HEK293 (cell line): ENCODE measurements around the gene UBE2D2.
A peak's percentile ranks its signal among the peaks of the same experiment; 100 is the strongest.

Experiments used
- CTCF ChIA-PET: fragments of 350-600 bp; formaldehyde crosslinking; extraction: SDS; loops from one replicate; lab custom pipeline; 2021; ENCODE audit warnings: antibody characterized with exemption; lab: Yijun Ruan, JAX
- POLR2A ChIA-PET: fragments of 300-600 bp; formaldehyde crosslinking; extraction: SDS; loops from one replicate; lab custom pipeline; 2020; ENCODE audit warnings: antibody characterized with exemption, inconsistent platforms; lab: Yijun Ruan, JAX
- H3K27ac ChIP-seq: fragments of 200-500 bp; sonication (Bioruptor generic); 2 replicates; pipeline ENCODE4 v1.5.1; 2014; ENCODE audit warnings: low read depth, low read length, control low read depth, inconsistent platforms; ENCODE audit errors: extremely low read depth
- H3K36me3 ChIP-seq, 2 experiments: fragments of 200-500 bp in 1 of 2; sonication (Bioruptor generic) in 1 of 2; 1 replicate in 1 of 2; 2 replicates in 1 of 2; pipeline ENCODE4 v1.5.1; 2014 to 2017; ENCODE audit warnings: inconsistent platforms in 2 of 2, low read length in 2 of 2; ENCODE audit not compliant: control insufficient read depth in 2 of 2, insufficient read depth in 1 of 2
- H3K4me1 ChIP-seq: fragments of 200-500 bp; sonication (Bioruptor generic); 2 replicates; pipeline ENCODE4 v1.5.1; 2014; ENCODE audit warnings: mild to moderate bottlenecking, low read length, inconsistent platforms; ENCODE audit not compliant: control insufficient read depth, insufficient read depth
- H3K4me3 ChIP-seq: 2 replicates; pipeline ENCODE4 v1.5.1; 2011; ENCODE audit warnings: low read depth, mild to moderate bottlenecking, control low read depth, low read length, moderate library complexity
- H3K9me3 ChIP-seq: fragments of 200-500 bp; sonication (Bioruptor generic); 2 replicates; pipeline ENCODE4 v1.5.1; 2014; ENCODE audit warnings: low read depth, low read length, inconsistent platforms; ENCODE audit not compliant: control insufficient read depth, insufficient read depth
- BCL11B ChIP-seq: fragments of 450-650 bp; formaldehyde crosslinking; IDR thresholded peaks from 2 replicates; pipeline ENCODE4 v1.5.1; 2016; ENCODE audit warnings: low read depth, missing biosample characterization, missing genetic modification characterization
- EGR2 ChIP-seq: fragments of 450-650 bp; formaldehyde crosslinking; IDR thresholded peaks from 2 replicates; pipeline ENCODE4 v1.5.1; 2016; ENCODE audit warnings: low read depth, missing biosample characterization, missing genetic modification characterization
- KLF1 ChIP-seq: fragments of 450-650 bp; formaldehyde crosslinking; IDR thresholded peaks from 2 replicates; pipeline ENCODE4 v1.5.1; 2016; ENCODE audit warnings: missing biosample characterization, missing genetic modification characterization
- MZF1 ChIP-seq: fragments of 450-650 bp; formaldehyde crosslinking; IDR thresholded peaks from 2 replicates; pipeline ENCODE4 v1.5.1; 2017; ENCODE audit warnings: missing biosample characterization, missing genetic modification characterization, borderline replicate concordance
- OVOL3 ChIP-seq: fragments of 450-650 bp; formaldehyde crosslinking; IDR thresholded peaks from 2 replicates; pipeline ENCODE4 v1.5.1; 2016; ENCODE audit warnings: missing biosample characterization, missing genetic modification characterization
- SALL2 ChIP-seq: fragments of 450-650 bp; formaldehyde crosslinking; IDR thresholded peaks from 2 replicates; pipeline ENCODE4 v1.5.0; 2017; ENCODE audit warnings: missing biosample characterization, mild to moderate bottlenecking, missing genetic modification characterization, borderline replicate concordance
- ZBTB20 ChIP-seq: fragments of 450-650 bp; formaldehyde crosslinking; IDR thresholded peaks from 2 replicates; pipeline ENCODE4 v1.5.1; 2016; ENCODE audit warnings: missing biosample characterization, missing genetic modification characterization
- ZNF146 ChIP-seq: fragments of 450-650 bp; formaldehyde crosslinking; IDR thresholded peaks from 2 replicates; pipeline ENCODE4 v1.5.1; 2016; ENCODE audit warnings: missing biosample characterization, missing genetic modification characterization
- ZNF350 ChIP-seq: fragments of 450-650 bp; formaldehyde crosslinking; IDR thresholded peaks from 2 replicates; pipeline ENCODE4 v1.5.0; 2017; ENCODE audit warnings: missing biosample characterization, mild to moderate bottlenecking, missing genetic modification characterization
- ZNF48 ChIP-seq: fragments of 450-650 bp; formaldehyde crosslinking; IDR thresholded peaks from 2 replicates; pipeline ENCODE4 v1.5.1; 2016; ENCODE audit warnings: missing biosample characterization, missing genetic modification characterization
- ZNF529 ChIP-seq: fragments of 450-650 bp; formaldehyde crosslinking; IDR thresholded peaks from 2 replicates; pipeline ENCODE4 v1.5.1; 2017; ENCODE audit warnings: missing genetic modification characterization, missing biosample characterization; ENCODE audit not compliant: insufficient replicate concordance
- ZNF571 ChIP-seq: fragments of 450-650 bp; formaldehyde crosslinking; IDR thresholded peaks from 2 replicates; pipeline ENCODE4 v1.5.0; 2017; ENCODE audit warnings: missing biosample characterization, missing genetic modification characterization
- ZNF596 ChIP-seq: fragments of 450-650 bp; IDR thresholded peaks from 2 replicates; pipeline ENCODE4 v1.5.0; 2018; ENCODE audit warnings: missing biosample characterization, mild to moderate bottlenecking, missing genetic modification characterization, moderate library complexity
- ZNF701 ChIP-seq: fragments of 450-650 bp; formaldehyde crosslinking; IDR thresholded peaks from 2 replicates; pipeline ENCODE4 v1.5.1; 2016; ENCODE audit warnings: missing biosample characterization, missing genetic modification characterization
- ZNF777 ChIP-seq: fragments of 450-650 bp; formaldehyde crosslinking; IDR thresholded peaks from 2 replicates; pipeline ENCODE4 v1.5.1; 2017; ENCODE audit warnings: missing biosample characterization, missing genetic modification characterization, borderline replicate concordance
- TF ChIP-seq, protein P1 (sequence below): fragments of 450-650 bp; formaldehyde crosslinking; IDR thresholded peaks from 2 replicates; pipeline ENCODE4 v1.5.1; 2016; ENCODE audit warnings: missing biosample characterization, missing genetic modification characterization
- TF ChIP-seq, protein P2 (sequence below): fragments of 450-650 bp; IDR thresholded peaks from 2 replicates; pipeline ENCODE4 v1.5.1; 2018; ENCODE audit warnings: missing biosample characterization, missing genetic modification characterization
- TF ChIP-seq, protein P3 (sequence below): fragments of 450-650 bp; formaldehyde crosslinking; IDR thresholded peaks from 2 replicates; pipeline ENCODE4 v1.5.1; 2016; ENCODE audit warnings: missing biosample characterization, missing genetic modification characterization

The UBE2D2 gene

GRCh38 chr5:139642891-139643871, 82.0 kb downstream of the UBE2D2 start:
- Histone ChIP-seq H3K27ac (no peak overlapping the region), H3K36me3 (no peaks in the 10 kb centered on the region), H3K4me1 (peaks cover 4% of the 10 kb centered on the region; the same call in 1 of the 2 replicates), H3K4me3 (no peak overlapping the region), H3K9me3 (no peaks in the 10 kb centered on the region)
- CTCF ChIA-PET: interaction anchor here (1.1 to 2.4 kb wide), 3 partner anchors 9 to 120 kb away, joined by 3 to 14 read pairs (median 7); no protein-coding TSS in a partner anchor
- TF ChIP-seq KLF1 (tag by site-specific recombination) (peak; percentile 48; the same call in 1 of the 2 replicates), BCL11B (tag by site-specific recombination) (0 out of 2 replicates have a peak, but pooled peaks have one; percentile 45), EGR2 (tag by site-specific recombination) (peak; percentile 48; the same call in 1 of the 2 replicates), ZNF48 (tag by site-specific recombination) (no peak)
- POLR2A ChIA-PET: no interaction called here

- TF ChIP-seq OVOL3 (tag by site-specific recombination) (no peak), BCL11B (tag by site-specific recombination) (0 out of 2 replicates have a peak, but pooled peaks have one; percentile 23), ZNF350 (tag by site-specific recombination) (no peak), ZNF146 (tag by site-specific recombination) (no peak)
- TF ChIP-seq, protein P1, sequence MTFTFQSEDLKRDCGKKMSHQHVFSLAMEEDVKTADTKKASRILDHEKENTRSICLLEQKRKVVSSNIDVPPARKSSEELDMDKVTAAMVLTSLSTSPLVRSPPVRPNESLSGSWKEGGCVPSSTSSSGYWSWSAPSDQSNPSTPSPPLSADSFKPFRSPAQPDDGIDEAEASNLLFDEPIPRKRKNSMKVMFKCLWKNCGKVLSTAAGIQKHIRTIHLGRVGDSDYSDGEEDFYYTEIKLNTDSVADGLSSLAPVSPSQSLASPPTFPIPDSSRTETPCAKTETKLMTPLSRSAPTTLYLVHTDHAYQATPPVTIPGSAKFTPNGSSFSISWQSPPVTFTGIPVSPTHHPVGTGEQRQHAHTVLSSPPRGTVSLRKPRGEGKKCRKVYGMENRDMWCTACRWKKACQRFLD (tag by site-specific recombination): no peak
- Histone ChIP-seq H3K27ac (no peak overlapping the region), H3K4me1 (peaks cover 4% of the 10 kb centered on the region; the same call in 1 of the 2 replicates), H3K9me3 (no peaks in the 10 kb centered on the region), H3K36me3 (no peaks in the 10 kb centered on the region), H3K4me3 (no peak overlapping the region)
- ChIA-PET POLR2A (no interaction called here), CTCF (interaction anchor here (0.6 to 2.4 kb wide), 4 partner anchors 8 to 473 kb away, joined by 3 to 14 read pairs (median 7); no protein-coding TSS in a partner anchor)
Observed at GRCh38 chr5:139644001-139644456, 82.9 kb downstream of the UBE2D2 start.

DNA sequence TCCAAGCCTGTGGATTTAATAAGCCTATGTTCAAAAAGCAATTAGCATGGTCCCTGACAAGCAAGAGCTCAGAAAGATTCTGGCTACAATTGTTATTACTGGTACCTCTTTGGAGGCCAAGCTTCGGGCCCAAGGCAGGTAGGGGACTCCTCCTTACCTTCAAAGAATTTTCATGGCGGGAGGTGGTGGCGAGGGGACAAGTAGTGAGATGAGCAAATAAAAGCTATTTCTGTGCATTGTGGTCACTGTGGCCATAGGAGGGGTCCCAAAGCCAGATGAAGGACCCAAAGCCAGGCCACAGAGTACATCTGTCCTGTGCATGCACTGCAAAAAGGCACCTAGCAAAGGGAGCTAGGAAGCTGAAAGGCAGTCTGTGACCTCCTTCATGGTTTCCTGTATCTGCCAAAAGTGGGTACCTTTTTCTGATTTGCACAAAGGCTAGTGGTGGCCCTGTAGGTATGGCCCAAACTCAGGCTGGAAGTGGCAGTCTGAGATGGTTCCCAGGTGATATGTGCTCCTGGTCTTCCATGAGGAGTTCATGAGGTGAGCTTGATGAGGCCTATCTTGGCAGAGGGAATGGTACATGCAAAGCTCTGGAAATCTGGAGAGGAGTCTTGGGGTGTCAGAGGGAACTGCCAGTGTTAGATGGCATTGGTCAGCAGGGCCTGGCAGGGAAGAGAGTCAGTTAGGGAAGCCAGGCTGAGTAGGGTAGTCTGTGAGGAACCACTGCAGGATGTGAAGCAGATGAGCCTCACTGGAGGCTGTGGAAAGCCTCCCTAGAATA, 83.7 kb downstream of the UBE2D2 start:
- ChIA-PET POLR2A (no interaction called here), CTCF (interaction anchor here (0.6 to 2.4 kb wide), 5 partner anchors 7 to 473 kb away, joined by 3 to 14 read pairs (median 7); no protein-coding TSS in a partner anchor)
- Histone ChIP-seq H3K36me3 (no peaks in the 10 kb centered on the region), H3K4me3 (no peak overlapping the region), H3K27ac (no peak overlapping the region), H3K9me3 (no peaks in the 10 kb centered on the region), H3K4me1 (peaks cover 8% of the 10 kb centered on the region)
- TF ChIP-seq, protein P2, sequence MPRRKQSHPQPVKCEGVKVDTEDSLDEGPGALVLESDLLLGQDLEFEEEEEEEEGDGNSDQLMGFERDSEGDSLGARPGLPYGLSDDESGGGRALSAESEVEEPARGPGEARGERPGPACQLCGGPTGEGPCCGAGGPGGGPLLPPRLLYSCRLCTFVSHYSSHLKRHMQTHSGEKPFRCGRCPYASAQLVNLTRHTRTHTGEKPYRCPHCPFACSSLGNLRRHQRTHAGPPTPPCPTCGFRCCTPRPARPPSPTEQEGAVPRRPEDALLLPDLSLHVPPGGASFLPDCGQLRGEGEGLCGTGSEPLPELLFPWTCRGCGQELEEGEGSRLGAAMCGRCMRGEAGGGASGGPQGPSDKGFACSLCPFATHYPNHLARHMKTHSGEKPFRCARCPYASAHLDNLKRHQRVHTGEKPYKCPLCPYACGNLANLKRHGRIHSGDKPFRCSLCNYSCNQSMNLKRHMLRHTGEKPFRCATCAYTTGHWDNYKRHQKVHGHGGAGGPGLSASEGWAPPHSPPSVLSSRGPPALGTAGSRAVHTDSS: no peak
- TF ChIP-seq MZF1 (no peak), BCL11B (tag by site-specific recombination) (no peak), ZNF777 (no peak), ZNF701 (tag by site-specific recombination) (no peak), ZNF596 (tag by site-specific recombination) (no peak), SALL2 (tag by site-specific recombination) (no peak), ZBTB20 (tag by site-specific recombination) (no peak), EGR2 (tag by site-specific recombination) (no peak), ZNF529 (no peak), ZNF571 (no peak)
- TF ChIP-seq, protein P3, sequence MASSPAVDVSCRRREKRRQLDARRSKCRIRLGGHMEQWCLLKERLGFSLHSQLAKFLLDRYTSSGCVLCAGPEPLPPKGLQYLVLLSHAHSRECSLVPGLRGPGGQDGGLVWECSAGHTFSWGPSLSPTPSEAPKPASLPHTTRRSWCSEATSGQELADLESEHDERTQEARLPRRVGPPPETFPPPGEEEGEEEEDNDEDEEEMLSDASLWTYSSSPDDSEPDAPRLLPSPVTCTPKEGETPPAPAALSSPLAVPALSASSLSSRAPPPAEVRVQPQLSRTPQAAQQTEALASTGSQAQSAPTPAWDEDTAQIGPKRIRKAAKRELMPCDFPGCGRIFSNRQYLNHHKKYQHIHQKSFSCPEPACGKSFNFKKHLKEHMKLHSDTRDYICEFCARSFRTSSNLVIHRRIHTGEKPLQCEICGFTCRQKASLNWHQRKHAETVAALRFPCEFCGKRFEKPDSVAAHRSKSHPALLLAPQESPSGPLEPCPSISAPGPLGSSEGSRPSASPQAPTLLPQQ: no peak
